ENCODE measurements around the gene UBL5.

DNA sequence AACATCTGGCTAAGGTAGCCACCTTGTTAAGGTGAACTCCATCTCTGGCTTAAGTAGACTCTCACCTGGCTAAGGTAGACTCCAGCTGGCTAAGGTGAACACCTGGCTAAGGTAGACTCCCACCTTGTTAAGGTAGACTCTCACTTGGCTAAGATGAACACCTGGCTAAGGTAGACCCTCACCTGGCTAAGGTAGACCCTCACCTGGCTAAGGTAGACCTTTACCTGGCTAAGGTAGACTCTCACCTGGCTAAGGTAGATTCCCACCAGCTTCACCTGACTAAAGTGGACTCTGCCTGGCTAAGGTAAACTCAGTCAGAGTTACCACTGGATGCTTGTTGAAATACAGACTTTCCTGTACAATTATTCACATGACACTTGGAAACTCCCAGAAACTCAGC is 31.0 kb downstream of the UBL5 start:
- TF ChIP-seq, protein P1, sequence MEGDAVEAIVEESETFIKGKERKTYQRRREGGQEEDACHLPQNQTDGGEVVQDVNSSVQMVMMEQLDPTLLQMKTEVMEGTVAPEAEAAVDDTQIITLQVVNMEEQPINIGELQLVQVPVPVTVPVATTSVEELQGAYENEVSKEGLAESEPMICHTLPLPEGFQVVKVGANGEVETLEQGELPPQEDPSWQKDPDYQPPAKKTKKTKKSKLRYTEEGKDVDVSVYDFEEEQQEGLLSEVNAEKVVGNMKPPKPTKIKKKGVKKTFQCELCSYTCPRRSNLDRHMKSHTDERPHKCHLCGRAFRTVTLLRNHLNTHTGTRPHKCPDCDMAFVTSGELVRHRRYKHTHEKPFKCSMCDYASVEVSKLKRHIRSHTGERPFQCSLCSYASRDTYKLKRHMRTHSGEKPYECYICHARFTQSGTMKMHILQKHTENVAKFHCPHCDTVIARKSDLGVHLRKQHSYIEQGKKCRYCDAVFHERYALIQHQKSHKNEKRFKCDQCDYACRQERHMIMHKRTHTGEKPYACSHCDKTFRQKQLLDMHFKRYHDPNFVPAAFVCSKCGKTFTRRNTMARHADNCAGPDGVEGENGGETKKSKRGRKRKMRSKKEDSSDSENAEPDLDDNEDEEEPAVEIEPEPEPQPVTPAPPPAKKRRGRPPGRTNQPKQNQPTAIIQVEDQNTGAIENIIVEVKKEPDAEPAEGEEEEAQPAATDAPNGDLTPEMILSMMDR (IDR thresholded peaks at IDR 0.05): no peak
- no peak for TF ChIP-seq POLR2A (IDR thresholded peaks at IDR 0.05; ENCODE audit: low read length)
- no peak for TF ChIP-seq EHF (CRISPR knock-in tag; IDR thresholded peaks at IDR 0.05)
- TF ChIP-seq MAZ (IDR thresholded peaks at IDR 0.05; ENCODE audit: borderline replicate concordance, low read depth, low read length): no peak
- no peak for TF ChIP-seq POLR2AphosphoS2 (conservative IDR thresholded peaks at IDR 0.05; ENCODE audit: low read length)
